Measurements from ENCODE around the gene LASP1. TPM values are rescaled to one million over a fixed set of nuclear protein-coding genes. Genes with fewer than 3 reads are reported as not detected.

The LASP1 gene
- total and polyA plus RNA-seq, 2 of the 8 experiments (the other 6 are each of a cell fraction or from before 2014, with no cell fraction given), result 114 to 180 TPM

Small RNAs within 50 kb of the gene (microRNA-seq; reads per million reads assigned to microRNA genes)
- gene MIR4727 (ENCODE audit: borderline microRNAs expressed in 2 of 2, borderline number of aligned reads in 2 of 2, borderline replicate concordance in 1 of 2) (0.20 to 0.23 reads per million in 2 experiments), gene MIR6779 (ENCODE audit: borderline microRNAs expressed in 2 of 2, borderline number of aligned reads in 2 of 2, borderline replicate concordance in 1 of 2) (0 reads per million in 2 experiments)

Small RNAs within 50 kb of the gene (small RNA-seq; reads per million reads assigned to genes)
- gene MIR4727 (ENCODE audit: insufficient read depth) (1.0 reads per million), gene MIR6779 (ENCODE audit: insufficient read depth) (not detected), gene SNORA21 (ENCODE audit: insufficient read depth) (not detected), gene SNORA21B (ENCODE audit: insufficient read depth) (not detected)

Other genes starting within 250 kb of the LASP1 start
- 3.3 and 4.0 TPM in 2 replicates for gene EPOP, start 195.1 kb upstream of the LASP1 start, total RNA-seq (2021; fragmentation: NEBNext Ultra II Directional; extraction: Animal tissue kit (Norgen Biotek cat#: 25700))
- gene EPOP, start 195.1 kb upstream of the LASP1 start, polyA plus RNA-seq (2011; rRNA removed), result 1.5 and 2.1 TPM in 2 replicates
- 7.7 and 8.0 TPM in 2 replicates for gene MLLT6, start 164.8 kb upstream of the LASP1 start, total RNA-seq (2021; fragmentation: NEBNext Ultra II Directional; extraction: Animal tissue kit (Norgen Biotek cat#: 25700))
- gene MLLT6, start 164.8 kb upstream of the LASP1 start, polyA plus RNA-seq (2011; rRNA removed), result 6.5 and 7.7 TPM in 2 replicates
- 11.1 and 11.6 TPM in 2 replicates for gene CISD3, start 139.7 kb upstream of the LASP1 start, total RNA-seq (2021; fragmentation: NEBNext Ultra II Directional; extraction: Animal tissue kit (Norgen Biotek cat#: 25700))
- gene CISD3, start 139.7 kb upstream of the LASP1 start, polyA plus RNA-seq (2011; rRNA removed), result 8.4 and 9.4 TPM in 2 replicates
- 86.1 and 93.3 TPM in 2 replicates for gene PCGF2, start 121.7 kb upstream of the LASP1 start, total RNA-seq (2021; fragmentation: NEBNext Ultra II Directional; extraction: Animal tissue kit (Norgen Biotek cat#: 25700))
- 42.1 and 81.4 TPM in 2 replicates for gene PCGF2, start 121.7 kb upstream of the LASP1 start, polyA plus RNA-seq (2011; rRNA removed)
- 291 and 301 TPM in 2 replicates for gene PSMB3, start 117.3 kb upstream of the LASP1 start, total RNA-seq (2021; fragmentation: NEBNext Ultra II Directional; extraction: Animal tissue kit (Norgen Biotek cat#: 25700))
- 866 and 914 TPM in 2 replicates for gene PSMB3, start 117.3 kb upstream of the LASP1 start, polyA plus RNA-seq (2011; rRNA removed)
- 57.7 and 57.8 TPM in 2 replicates for gene PIP4K2B, start 70.5 kb upstream of the LASP1 start, total RNA-seq (2021; fragmentation: NEBNext Ultra II Directional; extraction: Animal tissue kit (Norgen Biotek cat#: 25700))
- gene PIP4K2B, start 70.5 kb upstream of the LASP1 start, polyA plus RNA-seq (2011; rRNA removed), result 21.5 and 24.8 TPM in 2 replicates
- 13.1 and 15.8 TPM in 2 replicates for gene CWC25, start 44.7 kb upstream of the LASP1 start, total RNA-seq (2021; fragmentation: NEBNext Ultra II Directional; extraction: Animal tissue kit (Norgen Biotek cat#: 25700))
- gene CWC25, start 44.7 kb upstream of the LASP1 start, polyA plus RNA-seq (2011; rRNA removed), result 9.2 and 11.1 TPM in 2 replicates
- gene RPL23, start 16.3 kb upstream of the LASP1 start, total RNA-seq (2021; fragmentation: NEBNext Ultra II Directional; extraction: Animal tissue kit (Norgen Biotek cat#: 25700)), result 2,091 and 2,148 TPM in 2 replicates
- 1,486 and 2,502 TPM in 2 replicates for gene RPL23, start 16.3 kb upstream of the LASP1 start, polyA plus RNA-seq (2011; rRNA removed)
- gene FBXO47, start 97.3 kb downstream of the LASP1 start, total RNA-seq (2021; fragmentation: NEBNext Ultra II Directional; extraction: Animal tissue kit (Norgen Biotek cat#: 25700)), result not detected in 2 replicates
- not detected in 2 replicates for gene FBXO47, start 97.3 kb downstream of the LASP1 start, polyA plus RNA-seq (2011; rRNA removed)

Data from H1 (cell line).